Liver (tissue), 3 donors: ENCODE results near the gene EIF4G3.

Experiments
- CTCF ChIP-seq: fragments of 150-350 bp; IDR thresholded peaks from 2 replicates; pipeline ENCODE4 v1.5.1; 2017; ENCODE audit warnings: improper control_type of control experiment, low read depth, low read length; ENCODE audit not compliant: missing input control
- SP1 ChIP-seq: IDR thresholded peaks from 2 replicates; pipeline ENCODE4 v1.6.1; 2018; ENCODE audit warnings: antibody characterized with exemption, mild to moderate bottlenecking
- donor health status: healthy.
- donor health status: healthy.

GRCh38 chr1:21042929-21043605 lies 133.6 kb downstream of the EIF4G3 start:
- no peak for TF ChIP-seq CTCF
- TF ChIP-seq SP1 = no peak
